Heart left ventricle (tissue), 16 donors: ENCODE data around the gene FOLR3. TPM values are rescaled to one million over a fixed set of nuclear protein-coding genes. Genes with fewer than 3 reads are reported as not detected.

Experiments used
- ATAC-seq, 4 donors: fragments of 200-7000 bp; cut with Tn5 transposase; one replicate each; pipeline ENCODE4 v1.9.1; 2020 to 2022; ENCODE audit warnings: moderate library complexity in 4 of 4, mild to moderate bottlenecking in 3 of 4, moderate number of reproducible peaks in 1 of 4
- DNase-seq, 5 donors: peaks; one replicate each; pipeline ENCODE4 v3.0.0-alpha.2; 2020
- H3K27ac ChIP-seq, 12 donors: fragments of 200-600 bp; sonication (generic) in 4 of 12; one replicate each; pipeline versions ENCODE4 v1.5.0 to v1.8.0; 2016 to 2022; ENCODE audit warnings: mild to moderate bottlenecking in 2 of 12
- H3K27me3 ChIP-seq, 9 donors: fragments of 200-600 bp; sonication (generic) in 2 of 9; one replicate each; pipeline versions ENCODE4 v1.5.1 to v1.8.0; 2016 to 2022; ENCODE audit warnings: mild to moderate bottlenecking in 3 of 9
- H3K36me3 ChIP-seq, 9 donors: fragments of 200-600 bp; sonication (generic) in 2 of 9; one replicate each; pipeline versions ENCODE4 v1.5.0 to v1.8.0; 2018 to 2022; ENCODE audit warnings: mild to moderate bottlenecking in 2 of 9
- H3K4me1 ChIP-seq, 12 donors: fragments of 200-600 bp; sonication (generic) in 4 of 12; one replicate each; pipeline versions ENCODE4 v1.5.0 to v1.8.0; 2016 to 2022; ENCODE audit warnings: mild to moderate bottlenecking in 3 of 12
- H3K4me3 ChIP-seq, 12 donors: fragments of 200-600 bp; sonication (generic) in 4 of 12; one replicate each; pipeline versions ENCODE4 v1.5.0 to v1.8.0; 2017 to 2022; ENCODE audit warnings: mild to moderate bottlenecking in 9 of 12, moderate library complexity in 4 of 12
- H3K9me3 ChIP-seq, 12 donors: fragments of 200-600 bp; sonication (generic) in 4 of 12; one replicate each; pipeline versions ENCODE4 v1.5.0 to v1.8.0; 2016 to 2022; ENCODE audit warnings: mild to moderate bottlenecking in 1 of 12
- POLR2A ChIP-seq, 2 donors: fragments of 450-650 bp; IDR thresholded peaks; one replicate each; pipeline ENCODE4 v1.6.1; 2017; ENCODE audit warnings: antibody characterized with exemption in 2 of 2, mild to moderate bottlenecking in 2 of 2, moderate library complexity in 2 of 2
- WGBS, 4 donors: extraction: QIAGEN DNeasy Blood & Tissue Kit in 2 of 4; methylation state at CpG; one replicate each; pipeline versions ENCODE4 v1.1.5 to v1.1.7; 2013 to 2018; 5-methylcytosine and 5-hydroxymethylcytosine counted together
- intact Hi-C, 10 donors: fragments of 100-400 bp; cut with DNase I; formaldehyde crosslinking; loops; one replicate each; pipeline versions ENCODE4 v1.11.1 to v1.14.2; 2022
- polyA plus RNA-seq, 2 donors: library from polyadenylated mRNA; stranded (reverse); fragments of 200-250 nt; gene quantifications; one replicate each; pipeline ENCODE4 v1.2.3, GENCODE V29; 2013
- total RNA-seq, 9 donors: library from RNA; depleted of rRNA in 2 of 9; stranded (reverse); fragments of >200 nt in 2 of 9; fragmentation: NEBNext Ultra II Directional in 3 of 9; extraction: Animal tissue kit (Norgen Biotek cat#: 25700) in 3 of 9; gene quantifications; one replicate each; pipeline versions ENCODE4 v1.1.0 to v1.2.4, GENCODE V29; 2016 to 2023
- TF ChIP-seq, protein P1 (sequence below), 12 donors: fragments of 200-600 bp; sonication (generic) in 4 of 12; IDR thresholded peaks; one replicate each; pipeline versions ENCODE4 v1.5.0 to v1.8.0; 2018 to 2022; ENCODE audit warnings: antibody characterized with exemption in 12 of 12, mild to moderate bottlenecking in 5 of 12
- donor health status: ischemic (EF 13 %, LVEDD 7.1; RV severe dilation, severe dysfunction).
- donor health status: healthy with polysubstance abuse.
- donor health status: DM: no; HTN: yes; CAD: no.
- donor health status: DM: no; HTN: no; CAD: no.
- donor health status: ischemic (EF 25% LVEDD 6.9; RV normal size, moderate dysfunction).
- donor health status: ischemic (EF 25% LVEDD 5.7; RV mildly dilated, moderate dysfunction).
- donor health status: healthy.
- donor health status: DM: yes; HTN: yes; CAD: no.
- donor health status: ischemic (EF 35%, LVEDD 5.7; RV mildly dilated, moderate dysfunction).
- donor health status: nonischemic (EF 11% LVEDD 7.7; RV severe dilation, severe dysfunction).
- donor health status: DM: yes; HTN: yes; CAD: no.
- donor health status: PGD.
- donor health status: ischemic (EF 29% LVEDD 5.4; RV normal size, mild dysfunction).
- donor health status: nonischemic (EF 23%, LVEDD 6.1; RV moderate dilation, normal function).

The FOLR3 gene
- total and polyA plus RNA-seq, 11 donors, result 0.43 to 1.1 (median 0.85) TPM; not detected in 7

DNA sequence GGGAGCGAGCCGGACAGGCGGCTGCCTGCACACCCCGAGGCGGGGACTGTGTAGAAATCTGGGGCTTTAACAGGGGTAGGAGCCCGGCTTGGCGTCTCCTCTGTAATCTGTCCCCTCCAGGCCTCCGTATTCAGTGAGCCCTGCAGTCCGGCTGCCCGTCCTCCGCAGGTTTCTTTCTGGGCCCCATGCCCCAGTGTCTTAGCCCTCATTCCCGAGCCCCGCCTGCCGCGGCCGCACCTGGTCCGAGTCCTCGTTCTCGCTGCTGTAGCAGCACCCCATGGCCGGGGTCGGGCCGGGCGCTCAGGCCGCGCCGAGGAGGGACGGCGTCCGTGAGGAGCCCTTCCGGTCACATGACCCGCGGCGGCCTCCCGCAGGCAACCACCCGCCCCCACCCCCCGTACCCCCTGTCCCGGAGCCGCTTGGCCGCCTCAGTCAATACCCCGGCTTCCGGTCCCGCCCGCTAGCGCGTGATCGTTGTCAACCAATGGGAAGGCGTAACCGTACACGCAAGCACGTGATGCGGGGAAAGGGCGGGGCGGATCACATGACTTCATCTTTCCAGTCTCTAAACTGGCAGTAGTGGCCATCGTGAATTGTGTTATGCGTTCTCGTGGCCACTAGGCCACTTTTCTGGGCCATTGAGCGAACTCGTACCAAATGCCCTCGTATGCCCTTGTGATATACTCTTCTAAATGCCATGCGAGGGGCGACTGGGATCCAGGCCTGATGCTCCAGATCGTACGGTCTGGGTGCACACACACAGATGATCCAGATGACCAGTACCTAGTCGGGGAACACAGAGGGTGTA is 32.4 kb upstream of the FOLR3 start, which contains the start of gene LAMTOR1:
TSS of gene LAMTOR1 (minus strand) at position 352 of the 808 bp plus-strand sequence. CDS start at position 279, 73 bp downstream.
- peaks cover 0 to 27% (median 15%) of the 10 kb centered on the region in 9 donors for H3K36me3 ChIP-seq
- H3K9me3 ChIP-seq, result no peaks in the 10 kb centered on the region
- peaks cover 7 to 48% (median 32%) of the 10 kb centered on the region in 12 donors for H3K4me1 ChIP-seq
- intact Hi-C loops, result loop anchor here in 5 of 10 donors (1.0 to 10.0 kb wide), 5 partner anchors 9 to 332 kb away; partner anchors contain the start of genes ANAPC15 (in 4 of the 5), CLPB (in 1 of the 5), LRRC51 (in 1 of the 5) and NUMA1 (in 1 of the 5)
- peak within 1 kb of the TSS; percentile 70 to 98 (median 90) for H3K4me3 ChIP-seq
- DNase-seq (peak; percentile 99 to 100 (median 99)), ATAC-seq (peak; percentile 98 to 100 (median 99))
- peak in 1 of 2 donors; percentile 64 for TF ChIP-seq POLR2A (IDR thresholded peaks at IDR 0.05)
- TF ChIP-seq, protein P1, sequence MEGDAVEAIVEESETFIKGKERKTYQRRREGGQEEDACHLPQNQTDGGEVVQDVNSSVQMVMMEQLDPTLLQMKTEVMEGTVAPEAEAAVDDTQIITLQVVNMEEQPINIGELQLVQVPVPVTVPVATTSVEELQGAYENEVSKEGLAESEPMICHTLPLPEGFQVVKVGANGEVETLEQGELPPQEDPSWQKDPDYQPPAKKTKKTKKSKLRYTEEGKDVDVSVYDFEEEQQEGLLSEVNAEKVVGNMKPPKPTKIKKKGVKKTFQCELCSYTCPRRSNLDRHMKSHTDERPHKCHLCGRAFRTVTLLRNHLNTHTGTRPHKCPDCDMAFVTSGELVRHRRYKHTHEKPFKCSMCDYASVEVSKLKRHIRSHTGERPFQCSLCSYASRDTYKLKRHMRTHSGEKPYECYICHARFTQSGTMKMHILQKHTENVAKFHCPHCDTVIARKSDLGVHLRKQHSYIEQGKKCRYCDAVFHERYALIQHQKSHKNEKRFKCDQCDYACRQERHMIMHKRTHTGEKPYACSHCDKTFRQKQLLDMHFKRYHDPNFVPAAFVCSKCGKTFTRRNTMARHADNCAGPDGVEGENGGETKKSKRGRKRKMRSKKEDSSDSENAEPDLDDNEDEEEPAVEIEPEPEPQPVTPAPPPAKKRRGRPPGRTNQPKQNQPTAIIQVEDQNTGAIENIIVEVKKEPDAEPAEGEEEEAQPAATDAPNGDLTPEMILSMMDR (IDR thresholded peaks at IDR 0.05), result peak in 9 of 12 donors; percentile 29 to 60 (median 48)
- H3K27me3 ChIP-seq, result no peaks in the 10 kb centered on the region
- WGBS, 4 donors, result 2 to 5% (median 4%) methylated on average over 44 to 64 of the region's 64 CpGs
- peak within 1 kb of the TSS; percentile 91 to 99 (median 96) for H3K27ac ChIP-seq

DNA sequence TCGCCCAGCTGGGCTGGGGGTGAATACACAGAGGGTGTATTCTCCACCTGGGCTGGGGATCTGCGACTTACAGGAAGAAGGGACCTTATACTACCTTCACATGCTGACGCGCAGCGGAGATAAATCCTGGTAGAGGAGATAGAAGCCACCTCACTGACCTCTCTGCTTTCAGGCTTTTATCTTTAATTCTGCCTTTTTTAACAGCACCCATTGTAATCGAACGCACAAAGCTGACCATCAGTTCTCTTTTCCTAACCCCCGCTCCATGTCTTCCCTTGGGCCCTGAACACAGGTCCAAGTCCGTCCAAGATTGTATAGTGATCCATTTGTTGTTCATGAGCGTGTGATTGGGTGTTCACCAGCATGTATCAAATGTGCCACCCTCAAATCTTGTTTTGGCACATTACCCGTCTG is 31.8 kb upstream of the FOLR3 start:
- H3K9me3 ChIP-seq, result no peaks in the 10 kb centered on the region
- peaks cover 0 to 21% (median 12%) of the 10 kb centered on the region in 9 donors for H3K36me3 ChIP-seq
- peaks cover 7 to 45% (median 32%) of the 10 kb centered on the region in 12 donors for H3K4me1 ChIP-seq
- WGBS, 4 donors, result 77 to 86% (median 80%) methylated on average over 10 to 11 of the region's 11 CpGs
- TF ChIP-seq, protein P1 (IDR thresholded peaks at IDR 0.05), result no peak
- TF ChIP-seq POLR2A (IDR thresholded peaks at IDR 0.05), result no peak
- DNase-seq, result no peak
- intact Hi-C loops, result loop anchor here in 5 of 10 donors (1.0 to 10.0 kb wide), 5 partner anchors 9 to 331 kb away; partner anchors contain the start of genes ANAPC15 (in 4 of the 5), CLPB (in 1 of the 5), LRRC51 (in 1 of the 5) and NUMA1 (in 1 of the 5)
- H3K4me3 ChIP-seq, result peak overlapping the region in 11 of 12 donors; percentile 4 to 98 (median 86)
- H3K27ac ChIP-seq, result peak overlapping the region; percentile 71 to 99 (median 95)
- no peak for ATAC-seq
- H3K27me3 ChIP-seq, result no peaks in the 10 kb centered on the region

DNA sequence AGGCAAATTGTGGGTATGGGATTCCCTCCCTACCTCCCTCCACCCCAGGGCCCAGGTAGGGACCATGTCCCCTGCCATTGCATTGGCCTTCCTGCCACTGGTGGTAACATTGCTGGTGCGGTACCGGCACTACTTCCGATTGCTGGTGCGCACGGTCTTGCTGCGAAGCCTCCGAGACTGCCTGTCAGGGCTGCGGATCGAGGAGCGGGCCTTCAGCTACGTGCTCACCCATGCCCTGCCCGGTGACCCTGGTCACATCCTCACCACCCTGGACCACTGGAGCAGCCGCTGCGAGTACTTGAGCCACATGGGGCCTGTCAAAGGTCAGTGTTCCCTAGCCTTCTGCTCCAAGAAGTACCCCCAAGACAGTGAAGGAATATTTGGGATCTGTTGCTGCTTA is 29.6 kb upstream of the FOLR3 start, which contains the start of gene TOMT:
TSS of gene TOMT (plus strand) at position 37 of the 400 bp plus-strand sequence. CDS start at position 65, 28 bp downstream.
- WGBS, 4 donors, result 95 to 97% (median 96%) methylated on average over 14 of the region's 14 CpGs
- no peak within 1 kb of the TSS for H3K27ac ChIP-seq
- H3K4me1 ChIP-seq, result peaks cover 7 to 30% (median 20%) of the 10 kb centered on the region in 12 donors
- ATAC-seq (no peak), DNase-seq (no peak)
- peaks cover 0 to 19% (median 0%) of the 10 kb centered on the region in 9 donors for H3K36me3 ChIP-seq
- no peaks in the 10 kb centered on the region for H3K9me3 ChIP-seq
- intact Hi-C loops, result loop anchor here in 1 of 10 donors (10.0 kb wide), 1 partner anchor 329 kb away; the partner anchor contains the start of gene CLPB
- TF ChIP-seq POLR2A (IDR thresholded peaks at IDR 0.05), result no peak
- TF ChIP-seq, protein P1 (IDR thresholded peaks at IDR 0.05), result no peak
- no peaks in the 10 kb centered on the region for H3K27me3 ChIP-seq
- no peak within 1 kb of the TSS for H3K4me3 ChIP-seq
